Upper lobe of left lung (tissue), 6 donors: Measurements from ENCODE around the gene IGF2R. TPM values are rescaled to one million over a fixed set of nuclear protein-coding genes. Genes with fewer than 3 reads are reported as not detected.
"Not testable (repeated sequence)": the region's sequence is repeated elsewhere in the genome, so short reads cannot be mapped to it uniquely, and the experiment has no call there.

Experiments used
- ATAC-seq, 2 donors: fragments of 200-7000 bp; cut with Tn5 transposase; one replicate each; pipeline ENCODE4 v1.9.1; 2022; ENCODE audit warnings: mild to moderate bottlenecking in 2 of 2, moderate library complexity in 2 of 2; ENCODE audit not compliant: low FRiP score in 2 of 2
- DNase-seq, 2 donors: peaks; one replicate each; pipeline ENCODE4 v3.0.0-alpha.2; 2019 to 2020
- H3K27ac ChIP-seq, 4 donors: fragments of 200-600 bp; sonication (generic); one replicate each; pipeline ENCODE4 v1.5.1; 2016 to 2019
- H3K27me3 ChIP-seq, 4 donors: fragments of 200-600 bp; sonication (generic); one replicate each; pipeline ENCODE4 v1.5.1; 2017 to 2019
- H3K36me3 ChIP-seq, 4 donors: fragments of 200-600 bp; sonication (generic); one replicate each; pipeline ENCODE4 v1.5.1; 2016 to 2019
- H3K4me1 ChIP-seq, 4 donors: fragments of 200-600 bp; sonication (generic); one replicate each; pipeline ENCODE4 v1.5.1; 2018 to 2019
- H3K4me3 ChIP-seq, 4 donors: fragments of 200-600 bp; sonication (generic); one replicate each; pipeline ENCODE4 v1.5.1; 2017 to 2019; ENCODE audit warnings: mild to moderate bottlenecking in 2 of 4, moderate library complexity in 1 of 4
- H3K9me3 ChIP-seq, 4 donors: fragments of 200-600 bp; sonication (generic); one replicate each; pipeline ENCODE4 v1.5.1; 2018 to 2019
- CTCF ChIP-seq, 6 experiments: fragments of 450-650 bp in 4 of 6; fragments of 200-600 bp in 2 of 6; sonication (generic) in 2 of 6; IDR thresholded peaks; one replicate each; pipeline ENCODE4 v1.5.1; 2016 to 2019; ENCODE audit warnings: antibody characterized with exemption in 6 of 6
- EP300 ChIP-seq, 4 donors: sonication (generic); formaldehyde crosslinking; IDR thresholded peaks; one replicate each; pipeline ENCODE4 v1.5.1; 2017; ENCODE audit warnings: antibody characterized with exemption in 4 of 4, control low read depth in 2 of 4
- POLR2A ChIP-seq, 4 donors: fragments of 450-650 bp; IDR thresholded peaks; one replicate each; pipeline ENCODE4 v1.5.1; 2016 to 2017; ENCODE audit warnings: antibody characterized with exemption in 4 of 4, mild to moderate bottlenecking in 2 of 4
- POLR2AphosphoS5 ChIP-seq, 2 donors: sonication (generic); formaldehyde crosslinking; IDR thresholded peaks; one replicate each; pipeline ENCODE4 v1.5.1; 2017; ENCODE audit warnings: antibody characterized with exemption in 2 of 2
- WGBS, 2 donors: methylation state at CpG; one replicate each; pipeline ENCODE4 v1.1.5; 2017 to 2018; 5-methylcytosine and 5-hydroxymethylcytosine counted together
- total RNA-seq, 6 donors: library from RNA; depleted of rRNA in 4 of 6; stranded (reverse); fragments of >200 nt in 4 of 6; gene quantifications; one replicate each; pipeline versions ENCODE4 v1.1.0 to v1.2.1, GENCODE V29; 2016 to 2021
- donor health status: DM: no; HTN: no; CAD: no; lungs with moderate emphysema.
- donor health status: DM: no; HTN: yes; CAD: no; lungs with severe emphysema.

The IGF2R gene
- total RNA-seq, 6 donors from 2014 or later: 103 to 150 (median 128) TPM

- ATAC-seq (no peak), DNase-seq (no peak)
- TF ChIP-seq POLR2A (IDR thresholded peaks at IDR 0.05): no peak
- no peak for TF ChIP-seq POLR2AphosphoS5 (IDR thresholded peaks at IDR 0.05)
- TF ChIP-seq EP300 (IDR thresholded peaks at IDR 0.05): no peak
- no peak for TF ChIP-seq CTCF (IDR thresholded peaks at IDR 0.05)
- H3K4me1 ChIP-seq: no peaks in the 10 kb centered on the region
- H3K4me3 ChIP-seq: no peak overlapping the region
- H3K27me3 ChIP-seq: no peaks in the 10 kb centered on the region
- no peaks in the 10 kb centered on the region for H3K9me3 ChIP-seq
- H3K27ac ChIP-seq: no peak overlapping the region
- H3K36me3 ChIP-seq: peaks cover 0 to 17% (median 3%) of the 10 kb centered on the region in 4 donors
Observed at GRCh38 chr6:160110586-160111123, 141.8 kb downstream of the IGF2R start.

- Histone ChIP-seq H3K27ac (no peak overlapping the region), H3K4me3 (no peak overlapping the region), H3K4me1 (no peaks in the 10 kb centered on the region), H3K36me3 (peaks cover 0 to 8% (median 0%) of the 10 kb centered on the region in 4 donors), H3K9me3 (no peaks in the 10 kb centered on the region), H3K27me3 (no peaks in the 10 kb centered on the region)
- ATAC-seq (no peak), DNase-seq (no peak)
- no peak for TF ChIP-seq CTCF (IDR thresholded peaks at IDR 0.05)
- no peak for TF ChIP-seq POLR2A (IDR thresholded peaks at IDR 0.05)
- no peak for TF ChIP-seq EP300 (IDR thresholded peaks at IDR 0.05)
- TF ChIP-seq POLR2AphosphoS5 (IDR thresholded peaks at IDR 0.05): no peak
- WGBS, 2 donors: 88% methylated on average over 4 of the region's 4 CpGs
Observed at GRCh38 chr6:160111806-160112205, 142.9 kb downstream of the IGF2R start.

- no peaks in the 10 kb centered on the region for H3K27me3 ChIP-seq
- H3K4me1 ChIP-seq: no peaks in the 10 kb centered on the region
- TF ChIP-seq CTCF (IDR thresholded peaks at IDR 0.05) (no peak), POLR2A (IDR thresholded peaks at IDR 0.05) (no peak), POLR2AphosphoS5 (IDR thresholded peaks at IDR 0.05) (no peak), EP300 (IDR thresholded peaks at IDR 0.05) (no peak)
- ATAC-seq (no peak), DNase-seq (no peak)
- no peaks in the 10 kb centered on the region for H3K9me3 ChIP-seq
- peaks cover 0 to 7% (median 0%) of the 10 kb centered on the region in 4 donors for H3K36me3 ChIP-seq
- no peak overlapping the region for H3K27ac ChIP-seq
- 93 to 96% methylated on average over 6 of the region's 6 CpGs for WGBS, 2 donors
- no peak overlapping the region for H3K4me3 ChIP-seq
Observed at GRCh38 chr6:160112628-160113299, 143.9 kb downstream of the IGF2R start.

- 96 to 98% methylated on average over 4 to 27 of the region's 29 CpGs for WGBS, 2 donors
Observed at GRCh38 chr6:160114536-160114935, 145.7 kb downstream of the IGF2R start.

GRCh38 chr6:160115421-160115820, 146.5 kb downstream of the IGF2R start:
- H3K27ac ChIP-seq: no peak overlapping the region
- ATAC-seq (no peak), DNase-seq (no peak)
- H3K4me3 ChIP-seq: no peak overlapping the region
- peaks cover 0 to 3% (median 0%) of the 10 kb centered on the region in 4 donors for H3K36me3 ChIP-seq
- no peaks in the 10 kb centered on the region for H3K9me3 ChIP-seq
- TF ChIP-seq EP300 (IDR thresholded peaks at IDR 0.05): no peak
- 96 to 100% methylated on average over 3 of the region's 3 CpGs for WGBS, 2 donors
- H3K4me1 ChIP-seq: no peaks in the 10 kb centered on the region
- no peaks in the 10 kb centered on the region for H3K27me3 ChIP-seq

More at GRCh38 chr6:160114536-160114935, 145.7 kb downstream of the IGF2R start:
- not testable (repeated sequence) for H3K27ac ChIP-seq, H3K36me3 ChIP-seq, H3K4me3 ChIP-seq, H3K9me3 ChIP-seq, H3K27me3 ChIP-seq, H3K4me1 ChIP-seq, ATAC-seq
- peak in 1 of 2 donors; percentile 76 for DNase-seq

GRCh38 chr6:160116411-160116810, 147.5 kb downstream of the IGF2R start:
- ATAC-seq (peak in 1 of 2 donors; percentile 6), DNase-seq (no peak)

More at GRCh38 chr6:160116411-160116810, 147.5 kb downstream of the IGF2R start:
- no peak overlapping the region for H3K4me3 ChIP-seq
- H3K4me1 ChIP-seq: no peaks in the 10 kb centered on the region
- H3K9me3 ChIP-seq: no peaks in the 10 kb centered on the region
- TF ChIP-seq POLR2AphosphoS5 (IDR thresholded peaks at IDR 0.05) (no peak), CTCF (IDR thresholded peaks at IDR 0.05) (no peak), POLR2A (IDR thresholded peaks at IDR 0.05) (no peak), EP300 (IDR thresholded peaks at IDR 0.05) (no peak)
- 94 to 100% methylated on average over 2 of the region's 2 CpGs for WGBS, 2 donors
- no peaks in the 10 kb centered on the region for H3K27me3 ChIP-seq
- peaks cover 0 to 3% (median 0%) of the 10 kb centered on the region in 4 donors for H3K36me3 ChIP-seq
- no peak overlapping the region for H3K27ac ChIP-seq
